Effector memory CD4-positive, alpha-beta T cell (primary cell): Measurements from ENCODE around the gene CYP26B1.

Source experiments
- DNase-seq, 3 donors: peaks; one replicate each; pipeline ENCODE4 v3.0.0-alpha.2; 2020
- H3K27ac ChIP-seq: 2 replicates; pipeline ENCODE4 v1.7.0; 2013; ENCODE audit warnings: mild to moderate bottlenecking, low read length, moderate library complexity; ENCODE audit not compliant: insufficient read depth, poor library complexity, severe bottlenecking
- H3K27me3 ChIP-seq: replicated peaks from 2 replicates; pipeline ENCODE4 v1.7.0; 2013; ENCODE audit warnings: mild to moderate bottlenecking, low read length; ENCODE audit not compliant: insufficient read depth, control insufficient read depth, poor library complexity, severe bottlenecking
- H3K36me3 ChIP-seq: 2 replicates; pipeline ENCODE4 v1.7.0; 2013; ENCODE audit warnings: mild to moderate bottlenecking, low read length, moderate library complexity; ENCODE audit not compliant: control insufficient read depth, insufficient read depth
- H3K4me1 ChIP-seq: 2 replicates; pipeline ENCODE4 v1.7.0; 2013; ENCODE audit warnings: low read length, mild to moderate bottlenecking; ENCODE audit not compliant: control insufficient read depth, insufficient read depth, poor library complexity, severe bottlenecking
- H3K4me3 ChIP-seq: 2 replicates; pipeline ENCODE4 v1.7.0; 2013; ENCODE audit warnings: low read length, low read depth, mild to moderate bottlenecking; ENCODE audit not compliant: insufficient read depth, poor library complexity, severe bottlenecking
- H3K9me3 ChIP-seq: 2 replicates; pipeline ENCODE4 v1.7.0; 2013; ENCODE audit warnings: mild to moderate bottlenecking, low read length, moderate library complexity; ENCODE audit not compliant: control insufficient read depth

Gene CYP26B1

GRCh38 chr2:72118386-72118785 lies 29.3 kb downstream of the CYP26B1 start:
- Histone ChIP-seq H3K36me3 (no peaks in the 10 kb centered on the region), H3K27me3 (no peaks in the 10 kb centered on the region), H3K9me3 (no peaks in the 10 kb centered on the region), H3K4me1 (no peaks in the 10 kb centered on the region), H3K4me3 (no peak overlapping the region), H3K27ac (no peak overlapping the region)
- DNase-seq = no peak

- Histone ChIP-seq H3K4me1 (no peaks in the 10 kb centered on the region), H3K9me3 (no peaks in the 10 kb centered on the region), H3K36me3 (no peaks in the 10 kb centered on the region), H3K27me3 (no peaks in the 10 kb centered on the region), H3K27ac (no peak overlapping the region), H3K4me3 (no peak overlapping the region)
- DNase-seq = no peak
Observed at GRCh38 chr2:72117718-72118117, 29.9 kb downstream of the CYP26B1 start.

GRCh38 chr2:72117029-72117428 lies 30.6 kb downstream of the CYP26B1 start:
- H3K9me3 ChIP-seq = no peaks in the 10 kb centered on the region
- H3K27me3 ChIP-seq = no peaks in the 10 kb centered on the region
- no peaks in the 10 kb centered on the region for H3K4me1 ChIP-seq
- no peak for DNase-seq
- no peak overlapping the region for H3K27ac ChIP-seq
- H3K36me3 ChIP-seq = no peaks in the 10 kb centered on the region
- H3K4me3 ChIP-seq = no peak overlapping the region

- no peak overlapping the region for H3K4me3 ChIP-seq
- H3K36me3 ChIP-seq = no peaks in the 10 kb centered on the region
- DNase-seq = no peak
- no peaks in the 10 kb centered on the region for H3K9me3 ChIP-seq
- H3K27ac ChIP-seq = no peak overlapping the region
- no peaks in the 10 kb centered on the region for H3K4me1 ChIP-seq
- H3K27me3 ChIP-seq = no peaks in the 10 kb centered on the region
Observed at GRCh38 chr2:72116081-72116533, 31.6 kb downstream of the CYP26B1 start.

GRCh38 chr2:72115110-72116080 lies 32.3 kb downstream of the CYP26B1 start:
- Histone ChIP-seq H3K4me3 (no peak overlapping the region), H3K9me3 (no peaks in the 10 kb centered on the region), H3K27ac (no peak overlapping the region), H3K36me3 (no peaks in the 10 kb centered on the region), H3K4me1 (no peaks in the 10 kb centered on the region), H3K27me3 (no peaks in the 10 kb centered on the region)
- DNase-seq = no peak

- H3K27me3 ChIP-seq = no peaks in the 10 kb centered on the region
- no peak overlapping the region for H3K27ac ChIP-seq
- H3K36me3 ChIP-seq = no peaks in the 10 kb centered on the region
- no peaks in the 10 kb centered on the region for H3K9me3 ChIP-seq
- no peak for DNase-seq
- no peak overlapping the region for H3K4me3 ChIP-seq
- H3K4me1 ChIP-seq = no peaks in the 10 kb centered on the region
Observed at GRCh38 chr2:72114693-72115051, 33.0 kb downstream of the CYP26B1 start.

- DNase-seq = no peak
- H3K4me3 ChIP-seq = no peak overlapping the region
- no peak overlapping the region for H3K27ac ChIP-seq
- H3K9me3 ChIP-seq = no peaks in the 10 kb centered on the region
- no peaks in the 10 kb centered on the region for H3K4me1 ChIP-seq
- no peaks in the 10 kb centered on the region for H3K36me3 ChIP-seq
- no peaks in the 10 kb centered on the region for H3K27me3 ChIP-seq
Observed at GRCh38 chr2:72113847-72114692, 33.6 kb downstream of the CYP26B1 start.

GRCh38 chr2:72112981-72113846 lies 34.4 kb downstream of the CYP26B1 start:
- no peak overlapping the region for H3K4me3 ChIP-seq
- no peaks in the 10 kb centered on the region for H3K4me1 ChIP-seq
- no peaks in the 10 kb centered on the region for H3K36me3 ChIP-seq
- no peak overlapping the region for H3K27ac ChIP-seq
- DNase-seq = no peak
- no peaks in the 10 kb centered on the region for H3K9me3 ChIP-seq
- H3K27me3 ChIP-seq = no peaks in the 10 kb centered on the region

- Histone ChIP-seq H3K9me3 (no peaks in the 10 kb centered on the region), H3K27me3 (no peaks in the 10 kb centered on the region), H3K27ac (no peak overlapping the region), H3K4me1 (no peaks in the 10 kb centered on the region), H3K36me3 (no peaks in the 10 kb centered on the region), H3K4me3 (no peak overlapping the region)
- DNase-seq = no peak
Observed at GRCh38 chr2:72112401-72112800, 35.3 kb downstream of the CYP26B1 start.
